Parathyroid adenoma (tissue), 2 donors: ENCODE data around the gene SHC3.

Experiments
- H2AFZ ChIP-seq: fragments of 300-600 bp; sonication (generic); one replicate; pipeline ENCODE4 v1.7.0; 2017; ENCODE audit warnings: antibody characterized with exemption, mild to moderate bottlenecking
- H3K27ac ChIP-seq: fragments of 300-600 bp; sonication (generic); one replicate; pipeline ENCODE4 v1.7.0; 2017
- H3K27me3 ChIP-seq: fragments of 300-600 bp; sonication (generic); one replicate; pipeline ENCODE4 v1.7.0; 2017; ENCODE audit warnings: low read length; ENCODE audit not compliant: control insufficient read depth, insufficient read depth
- H3K36me3 ChIP-seq: fragments of 300-600 bp; sonication (generic); one replicate; pipeline ENCODE4 v1.7.0; 2017; ENCODE audit warnings: low read length; ENCODE audit not compliant: control insufficient read depth, insufficient read depth
- H3K4me1 ChIP-seq: fragments of 300-600 bp; sonication (generic); one replicate; pipeline ENCODE4 v1.7.0; 2017; ENCODE audit warnings: control low read depth
- H3K4me2 ChIP-seq: fragments of 300-600 bp; sonication (generic); one replicate; pipeline ENCODE4 v1.7.0; 2017; ENCODE audit warnings: low read length
- H3K4me3 ChIP-seq: fragments of 300-600 bp; sonication (generic); one replicate; pipeline ENCODE4 v1.7.0; 2017; ENCODE audit warnings: low read depth, low read length
- H3K79me2 ChIP-seq: fragments of 300-600 bp; sonication (generic); one replicate; pipeline ENCODE4 v1.7.0; 2017; ENCODE audit warnings: control low read depth
- H3K9ac ChIP-seq: fragments of 300-600 bp; sonication (generic); one replicate; pipeline ENCODE4 v1.7.0; 2017; ENCODE audit warnings: mild to moderate bottlenecking
- H3K9me3 ChIP-seq: fragments of 300-600 bp; sonication (generic); one replicate; pipeline ENCODE4 v1.7.0; 2017; ENCODE audit warnings: low read length; ENCODE audit not compliant: control insufficient read depth
- CTCF ChIP-seq: fragments of 300-600 bp; sonication (generic); IDR thresholded peaks from one replicate; pipeline ENCODE4 v1.7.0; 2017; ENCODE audit warnings: antibody characterized with exemption, mild to moderate bottlenecking
- donor health status: primary hyperparathyroidism.

The SHC3 gene

GRCh38 chr9:89039104-89039465 is 139.5 kb downstream of the SHC3 start:
- Histone ChIP-seq H3K9me3 (no peaks in the 10 kb centered on the region), H3K4me2 (no peak overlapping the region), H3K27ac (no peak overlapping the region), H3K9ac (no peak overlapping the region), H3K4me1 (no peaks in the 10 kb centered on the region), H3K27me3 (no peaks in the 10 kb centered on the region), H3K4me3 (no peak overlapping the region), H3K36me3 (no peaks in the 10 kb centered on the region), H3K79me2 (no peaks in the 10 kb centered on the region), H2AFZ (no peak overlapping the region)
- TF ChIP-seq CTCF: no peak

- H3K36me3 ChIP-seq: no peaks in the 10 kb centered on the region
- H3K9me3 ChIP-seq: no peaks in the 10 kb centered on the region
- no peak for TF ChIP-seq CTCF
- no peak overlapping the region for H3K4me3 ChIP-seq
- no peaks in the 10 kb centered on the region for H3K79me2 ChIP-seq
- no peak overlapping the region for H3K9ac ChIP-seq
- H3K27me3 ChIP-seq: no peaks in the 10 kb centered on the region
- no peaks in the 10 kb centered on the region for H3K4me1 ChIP-seq
- H3K4me2 ChIP-seq: no peak overlapping the region
- H2AFZ ChIP-seq: no peak overlapping the region
- H3K27ac ChIP-seq: no peak overlapping the region
Measured at GRCh38 chr9:89038382-89039103, 140.1 kb downstream of the SHC3 start.

- Histone ChIP-seq H3K79me2 (no peaks in the 10 kb centered on the region), H3K4me3 (no peak overlapping the region), H3K27ac (no peak overlapping the region), H2AFZ (no peak overlapping the region), H3K9ac (no peak overlapping the region), H3K36me3 (no peaks in the 10 kb centered on the region), H3K27me3 (no peaks in the 10 kb centered on the region), H3K4me2 (no peak overlapping the region), H3K9me3 (no peaks in the 10 kb centered on the region), H3K4me1 (no peaks in the 10 kb centered on the region)
- TF ChIP-seq CTCF: no peak
Measured at GRCh38 chr9:89037891-89038290, 140.7 kb downstream of the SHC3 start.

GRCh38 chr9:89037346-89037745 is 141.3 kb downstream of the SHC3 start:
- Histone ChIP-seq H2AFZ (no peak overlapping the region), H3K9me3 (no peaks in the 10 kb centered on the region), H3K27ac (no peak overlapping the region), H3K9ac (no peak overlapping the region), H3K4me1 (no peaks in the 10 kb centered on the region), H3K36me3 (no peaks in the 10 kb centered on the region), H3K4me3 (no peak overlapping the region), H3K27me3 (no peaks in the 10 kb centered on the region), H3K4me2 (no peak overlapping the region), H3K79me2 (no peaks in the 10 kb centered on the region)
- TF ChIP-seq CTCF: no peak

- Histone ChIP-seq H3K4me2 (no peak overlapping the region), H3K27me3 (no peaks in the 10 kb centered on the region), H3K36me3 (no peaks in the 10 kb centered on the region), H3K27ac (no peak overlapping the region), H3K79me2 (no peaks in the 10 kb centered on the region), H3K4me3 (no peak overlapping the region), H3K4me1 (no peaks in the 10 kb centered on the region), H3K9ac (no peak overlapping the region), H3K9me3 (no peaks in the 10 kb centered on the region), H2AFZ (no peak overlapping the region)
- no peak for TF ChIP-seq CTCF
Measured at GRCh38 chr9:89036891-89037290, 141.7 kb downstream of the SHC3 start.
